HepG2 (cell line): ENCODE data around the gene EFNA2. TPM values are rescaled to one million over a fixed set of nuclear protein-coding genes. Genes with fewer than 3 reads are reported as not detected.

Source experiments
- ATF4 ChIP-seq, 2 experiments: fragments of 450-650 bp in 1 of 2; sonication (generic) in 1 of 2; formaldehyde crosslinking; IDR thresholded peaks; 2 replicates each; pipeline versions ENCODE4 v1.5.0 to v1.8.0; 2020 to 2022; ENCODE audit warnings: mild to moderate bottlenecking in 1 of 2, missing genetic modification reagents in 1 of 2
- CBX2 ChIP-seq, 2 experiments: fragments of 200-600 bp in 1 of 2; sonication (generic); formaldehyde crosslinking in 1 of 2; IDR thresholded peaks; 2 replicates each; pipeline versions ENCODE4 v1.7.0 to v1.8.1; 2018 to 2022; ENCODE audit warnings: low read depth in 2 of 2, low read length in 1 of 2, mild to moderate bottlenecking in 1 of 2, missing genetic modification reagents in 1 of 2
- CREB3 ChIP-seq: sonication (generic); formaldehyde crosslinking; IDR thresholded peaks from 2 replicates; pipeline ENCODE4 v1.5.0; 2020; ENCODE audit warnings: missing genetic modification reagents
- DBP ChIP-seq: sonication (generic); formaldehyde crosslinking; IDR thresholded peaks from 2 replicates; pipeline ENCODE4 v1.4.0; 2020; ENCODE audit warnings: missing genetic modification reagents; ENCODE audit errors: not compliant biosample characterization
- ELF1 ChIP-seq: sonication (generic); formaldehyde crosslinking; IDR thresholded peaks from 2 replicates; pipeline ENCODE4 v1.4.0; 2020; ENCODE audit warnings: missing genetic modification reagents
- FOSL2 ChIP-seq: sonication (generic); formaldehyde crosslinking; IDR thresholded peaks from 2 replicates; pipeline ENCODE4 v1.4.0; 2020; ENCODE audit warnings: missing genetic modification reagents
- MATR3 ChIP-seq: sonication (generic); formaldehyde crosslinking; IDR thresholded peaks from 2 replicates; pipeline ENCODE4 v1.4.0; 2020; ENCODE audit warnings: missing genetic modification reagents
- MBD4 ChIP-seq: IDR thresholded peaks from 2 replicates; pipeline ENCODE4 v1.6.1; 2012; ENCODE audit warnings: low read length, inconsistent platforms, borderline replicate concordance
- NR2F2 ChIP-seq: IDR thresholded peaks from 2 replicates; pipeline ENCODE4 v1.6.1; 2012; ENCODE audit warnings: low read depth, inconsistent platforms, borderline replicate concordance
- SP5 ChIP-seq: IDR thresholded peaks from 2 replicates; pipeline ENCODE4 v1.6.1; 2016; ENCODE audit warnings: low read depth, borderline replicate concordance
- SSRP1 ChIP-seq: IDR thresholded peaks from 2 replicates; pipeline ENCODE4 v1.6.1; 2016; ENCODE audit warnings: control low read depth
- TP53 ChIP-seq: sonication (generic); formaldehyde crosslinking; conservative IDR thresholded peaks from 2 replicates; pipeline ENCODE4 v1.4.0; 2020; ENCODE audit warnings: missing genetic modification reagents
- ZBTB40 ChIP-seq, 2 experiments: fragments of 450-650 bp in 1 of 2; sonication (generic) in 1 of 2; formaldehyde crosslinking in 1 of 2; IDR thresholded peaks; 2 replicates each; pipeline versions ENCODE4 v1.6.1 to v1.8.0; 2016 to 2022; ENCODE audit warnings: antibody characterized with exemption in 1 of 2, mild to moderate bottlenecking in 1 of 2, missing genetic modification reagents in 1 of 2
- ZMYM3 ChIP-seq: sonication (generic); formaldehyde crosslinking; IDR thresholded peaks from 2 replicates; pipeline ENCODE4 v1.5.1; 2020; ENCODE audit warnings: mild to moderate bottlenecking, missing genetic modification reagents
- ZMYM4 ChIP-seq: sonication (generic); formaldehyde crosslinking; IDR thresholded peaks from 2 replicates; pipeline ENCODE4 v1.8.1; 2023; ENCODE audit warnings: mild to moderate bottlenecking, missing genetic modification reagents
- polyA plus RNA-seq, 8 experiments: library from polyadenylated mRNA; depleted of rRNA in 3 of 8; stranded (reverse) in 7 of 8; unstranded in 1 of 8; fragments of >200 nt; fragmentation: Illumina TruSeq in 4 of 8; extraction: Trizol in 4 of 8; gene quantifications; 2 replicates each; pipeline versions ENCODE4 v1.2.1 to v1.2.3, GENCODE V29; 2011 to 2016; ENCODE audit warnings: low read depth in 4 of 8, missing spikeins in 1 of 8, mixed read lengths in 1 of 8; ENCODE audit not compliant: insufficient read depth in 1 of 8
- total RNA-seq, 5 experiments: library from RNA; depleted of rRNA; stranded (reverse); fragments of >200 nt; fragmentation: Illumina TruSeq; extraction: Trizol; gene quantifications; 2 replicates each; pipeline ENCODE4 v1.2.3, GENCODE V29; 2016; ENCODE audit warnings: low read depth in 1 of 5
- TF ChIP-seq, protein P1 (sequence below): sonication (generic); formaldehyde crosslinking; IDR thresholded peaks from 2 replicates; pipeline ENCODE4 v1.8.0; 2023; ENCODE audit warnings: mild to moderate bottlenecking, missing genetic modification reagents

Gene EFNA2
- total and polyA plus RNA-seq, 2 of the 13 experiments (the other 11 are each of a cell fraction or from before 2014, with no cell fraction given), result 6.0 to 9.9 TPM

DNA sequence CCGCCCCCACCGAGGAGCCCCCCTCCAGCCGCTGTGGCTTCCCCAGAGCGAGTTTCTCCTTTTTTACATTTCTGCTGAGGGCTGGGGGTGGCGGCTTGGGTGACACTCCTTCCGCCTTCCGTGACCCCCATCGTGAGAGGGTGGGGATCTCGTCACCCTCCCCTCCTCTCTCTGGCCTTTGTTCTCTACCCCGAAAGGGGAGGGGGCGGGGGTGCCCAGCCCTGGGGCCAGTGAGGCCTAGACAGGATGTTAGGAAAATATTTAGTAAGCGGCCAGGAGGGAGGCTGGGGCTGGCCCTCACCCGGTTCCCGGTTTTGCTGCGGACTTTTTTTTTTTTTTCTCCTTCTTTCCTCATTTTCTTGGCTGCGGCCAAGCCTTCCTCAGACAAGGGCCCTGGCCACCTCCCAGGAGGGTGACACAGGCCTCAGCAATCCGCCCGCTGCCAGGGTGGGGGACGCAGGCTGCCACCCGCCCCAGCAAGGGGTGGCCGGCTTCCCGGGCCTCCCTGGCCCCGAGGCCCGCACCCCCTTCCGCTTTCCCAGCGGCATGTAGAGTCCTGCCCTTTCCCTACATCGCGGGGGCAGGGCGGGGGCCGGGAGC lies 33.4 kb upstream of the EFNA2 start (continued):
- TF ChIP-seq SSRP1 (no peak; the same call in 1 of the 2 replicates), SP5 (peak; percentile 98), CREB3 (CRISPR knock-in tag) (no peak), ZBTB40 (IDR thresholded peaks at IDR 0.05) (no peak), ZBTB40 (CRISPR knock-in tag; IDR thresholded peaks at IDR 0.05) (no peak), ELF1 (CRISPR knock-in tag) (peak; percentile 65; the same call in 1 of the 2 replicates), ZMYM4 (0 out of 2 replicates have a peak, but pooled peaks have one; percentile 3), DBP (no peak), CBX2 (IDR thresholded peaks at IDR 0.05; ENCODE audit: low read depth, low read length) (no peak), CBX2 (CRISPR knock-in tag; IDR thresholded peaks at IDR 0.05; ENCODE audit: low read depth) (no peak), MATR3 (CRISPR knock-in tag) (no peak), TP53 (CRISPR knock-in tag) (no peak), MBD4 (no peak), NR2F2 (peak; percentile 78; the same call in 1 of the 2 replicates), ATF4 (CRISPR knock-in tag; IDR thresholded peaks at IDR 0.05) (0 out of 4 replicates have a peak, but pooled peaks of 1 of the 2 experiments have one; percentile 5), ZMYM3 (no peak), FOSL2 (peak; percentile 75)
- TF ChIP-seq, protein P1, sequence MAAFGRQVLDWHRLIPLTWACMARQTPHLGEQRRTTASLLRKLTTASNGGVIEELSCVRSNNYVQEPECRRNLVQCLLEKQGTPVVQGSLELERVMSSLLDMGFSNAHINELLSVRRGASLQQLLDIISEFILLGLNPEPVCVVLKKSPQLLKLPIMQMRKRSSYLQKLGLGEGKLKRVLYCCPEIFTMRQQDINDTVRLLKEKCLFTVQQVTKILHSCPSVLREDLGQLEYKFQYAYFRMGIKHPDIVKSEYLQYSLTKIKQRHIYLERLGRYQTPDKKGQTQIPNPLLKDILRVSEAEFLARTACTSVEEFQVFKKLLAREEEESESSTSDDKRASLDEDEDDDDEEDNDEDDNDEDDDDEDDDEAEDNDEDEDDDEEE, result no peak
